Gastroesophageal sphincter (tissue), 4 donors: ENCODE measurements around the gene GARIN5B. TPM values are rescaled to one million over a fixed set of nuclear protein-coding genes. Genes with fewer than 3 reads are reported as not detected.

Source experiments
- ATAC-seq: fragments of 150-250 bp; one replicate; pipeline ENCODE4 v1.9.1; 2016; ENCODE audit warnings: mild to moderate bottlenecking, moderate library complexity
- H3K27ac ChIP-seq, 4 donors: fragments of 200-600 bp; sonication (generic) in 3 of 4; 1 replicate in 3 of 4; 2 replicates in 1 of 4; pipeline ENCODE4 v1.5.1; 2016 to 2019
- H3K27me3 ChIP-seq: fragments of 200-600 bp; sonication (generic); one replicate; pipeline ENCODE4 v1.5.1; 2019
- H3K36me3 ChIP-seq, 2 donors: fragments of 200-600 bp; sonication (generic); one replicate each; pipeline ENCODE4 v1.5.1; 2019; ENCODE audit warnings: control low read depth in 1 of 2
- H3K4me1 ChIP-seq, 3 donors: fragments of 200-600 bp; sonication (generic); 1 replicate in 2 of 3; 2 replicates in 1 of 3; pipeline ENCODE4 v1.5.1; 2016 to 2019; ENCODE audit warnings: control low read depth in 2 of 3
- H3K4me3 ChIP-seq, 2 donors: fragments of 200-600 bp; sonication (generic); one replicate each; pipeline ENCODE4 v1.5.1; 2019; ENCODE audit warnings: mild to moderate bottlenecking in 1 of 2, moderate library complexity in 1 of 2
- H3K9me3 ChIP-seq, 3 donors: fragments of 200-600 bp; sonication (generic); one replicate each; pipeline ENCODE4 v1.5.1; 2017 to 2019; ENCODE audit warnings: control low read depth in 2 of 3
- EP300 ChIP-seq: sonication (generic); formaldehyde crosslinking; IDR thresholded peaks from one replicate; pipeline ENCODE4 v1.6.1; 2017; ENCODE audit warnings: antibody characterized with exemption, mild to moderate bottlenecking
- POLR2A ChIP-seq, 2 donors: fragments of 450-650 bp; IDR thresholded peaks; one replicate each; pipeline ENCODE4 v1.6.1; 2017; ENCODE audit warnings: antibody characterized with exemption in 2 of 2, mild to moderate bottlenecking in 2 of 2, moderate library complexity in 1 of 2
- POLR2AphosphoS5 ChIP-seq: sonication (generic); formaldehyde crosslinking; IDR thresholded peaks from one replicate; pipeline ENCODE4 v1.6.1; 2017; ENCODE audit warnings: antibody characterized with exemption
- WGBS, 2 donors: methylation state at CpG; one replicate each; pipeline ENCODE4 v1.1.5; 2018; ENCODE audit warnings: low coverage in 1 of 2; 5-methylcytosine and 5-hydroxymethylcytosine counted together
- total RNA-seq, 4 donors: library from RNA; depleted of rRNA; stranded (reverse); fragments of >200 nt; gene quantifications; one replicate each; pipeline ENCODE4 v1.1.0, GENCODE V29; 2016
- TF ChIP-seq, protein P1 (sequence below), 4 experiments: fragments of 200-600 bp in 2 of 4; fragments of 450-650 bp in 2 of 4; sonication (generic) in 1 of 4; IDR thresholded peaks; one replicate each; pipeline ENCODE4 v1.5.1; 2017 to 2019; ENCODE audit warnings: antibody characterized with exemption in 4 of 4, mild to moderate bottlenecking in 2 of 4, moderate library complexity in 2 of 4

Gene GARIN5B
- total RNA-seq, 4 donors from 2014 or later = not detected

DNA sequence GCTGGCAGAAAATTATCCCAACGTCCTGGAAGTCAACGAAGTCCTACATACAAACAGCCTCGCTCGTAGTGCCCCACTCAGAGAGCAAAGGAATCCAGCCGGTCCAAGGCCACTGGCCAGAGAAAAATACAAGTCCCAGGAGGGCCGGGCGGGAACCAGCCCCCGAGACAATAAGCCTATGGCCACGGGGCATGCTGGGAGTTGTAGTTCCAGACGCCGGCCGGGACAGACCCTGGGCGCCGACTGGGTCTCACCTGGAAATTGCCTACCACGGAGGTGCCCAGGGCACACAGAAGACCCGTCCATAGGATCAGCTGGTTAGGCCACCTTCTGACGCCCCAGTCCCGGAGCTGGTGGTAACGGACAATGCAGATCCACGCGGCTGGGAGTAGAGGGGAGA lies 43.3 kb downstream of the GARIN5B start:
- H3K4me1 ChIP-seq = peaks cover 0 to 5% (median 0%) of the 10 kb centered on the region in 3 donors
- peaks cover 38% of the 10 kb centered on the region for H3K27me3 ChIP-seq
- no peak overlapping the region for H3K4me3 ChIP-seq
- H3K9me3 ChIP-seq = no peaks in the 10 kb centered on the region
- ATAC-seq = no peak
- H3K27ac ChIP-seq = no peak overlapping the region
- no peaks in the 10 kb centered on the region for H3K36me3 ChIP-seq
- TF ChIP-seq EP300 = no peak
- TF ChIP-seq POLR2A (IDR thresholded peaks at IDR 0.05) = no peak
- TF ChIP-seq POLR2AphosphoS5 = no peak
- TF ChIP-seq, protein P1, sequence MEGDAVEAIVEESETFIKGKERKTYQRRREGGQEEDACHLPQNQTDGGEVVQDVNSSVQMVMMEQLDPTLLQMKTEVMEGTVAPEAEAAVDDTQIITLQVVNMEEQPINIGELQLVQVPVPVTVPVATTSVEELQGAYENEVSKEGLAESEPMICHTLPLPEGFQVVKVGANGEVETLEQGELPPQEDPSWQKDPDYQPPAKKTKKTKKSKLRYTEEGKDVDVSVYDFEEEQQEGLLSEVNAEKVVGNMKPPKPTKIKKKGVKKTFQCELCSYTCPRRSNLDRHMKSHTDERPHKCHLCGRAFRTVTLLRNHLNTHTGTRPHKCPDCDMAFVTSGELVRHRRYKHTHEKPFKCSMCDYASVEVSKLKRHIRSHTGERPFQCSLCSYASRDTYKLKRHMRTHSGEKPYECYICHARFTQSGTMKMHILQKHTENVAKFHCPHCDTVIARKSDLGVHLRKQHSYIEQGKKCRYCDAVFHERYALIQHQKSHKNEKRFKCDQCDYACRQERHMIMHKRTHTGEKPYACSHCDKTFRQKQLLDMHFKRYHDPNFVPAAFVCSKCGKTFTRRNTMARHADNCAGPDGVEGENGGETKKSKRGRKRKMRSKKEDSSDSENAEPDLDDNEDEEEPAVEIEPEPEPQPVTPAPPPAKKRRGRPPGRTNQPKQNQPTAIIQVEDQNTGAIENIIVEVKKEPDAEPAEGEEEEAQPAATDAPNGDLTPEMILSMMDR (IDR thresholded peaks at IDR 0.05) = no peak
- WGBS, 2 donors = 23% methylated on average over 10 of the region's 21 CpGs; no CpG with 5 or more reads in 1 of the 2 donors

DNA sequence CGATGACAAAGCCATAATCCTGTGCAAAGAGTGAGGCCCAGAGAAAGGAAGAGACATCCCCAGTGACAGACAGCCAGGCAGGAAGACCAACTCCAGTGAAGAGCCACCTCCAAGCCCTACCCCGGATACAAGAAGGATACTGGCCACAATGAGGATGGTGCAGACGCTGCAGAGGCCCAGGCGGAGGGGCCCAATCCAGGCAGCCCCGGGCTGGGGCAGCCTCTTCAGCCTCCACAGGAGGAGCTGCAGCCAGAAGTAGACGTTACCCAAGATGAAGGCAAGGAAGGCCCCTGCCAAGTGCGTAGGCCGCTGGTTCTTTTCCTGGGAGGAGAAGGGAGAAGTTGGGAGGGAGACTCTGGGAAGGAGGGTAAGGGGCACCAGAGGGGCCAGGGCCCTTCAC lies 46.4 kb downstream of the GARIN5B start:
- 73% methylated on average over 6 of the region's 8 CpGs; no CpG with 5 or more reads in 1 of the 2 donors for WGBS, 2 donors
- Histone ChIP-seq H3K9me3 (no peaks in the 10 kb centered on the region), H3K4me3 (no peak overlapping the region), H3K27me3 (peaks cover 36% of the 10 kb centered on the region), H3K36me3 (no peaks in the 10 kb centered on the region), H3K4me1 (peaks cover 0 to 5% (median 0%) of the 10 kb centered on the region in 3 donors), H3K27ac (no peak overlapping the region)
- ATAC-seq = no peak
- TF ChIP-seq, protein P1 (IDR thresholded peaks at IDR 0.05) = no peak

DNA sequence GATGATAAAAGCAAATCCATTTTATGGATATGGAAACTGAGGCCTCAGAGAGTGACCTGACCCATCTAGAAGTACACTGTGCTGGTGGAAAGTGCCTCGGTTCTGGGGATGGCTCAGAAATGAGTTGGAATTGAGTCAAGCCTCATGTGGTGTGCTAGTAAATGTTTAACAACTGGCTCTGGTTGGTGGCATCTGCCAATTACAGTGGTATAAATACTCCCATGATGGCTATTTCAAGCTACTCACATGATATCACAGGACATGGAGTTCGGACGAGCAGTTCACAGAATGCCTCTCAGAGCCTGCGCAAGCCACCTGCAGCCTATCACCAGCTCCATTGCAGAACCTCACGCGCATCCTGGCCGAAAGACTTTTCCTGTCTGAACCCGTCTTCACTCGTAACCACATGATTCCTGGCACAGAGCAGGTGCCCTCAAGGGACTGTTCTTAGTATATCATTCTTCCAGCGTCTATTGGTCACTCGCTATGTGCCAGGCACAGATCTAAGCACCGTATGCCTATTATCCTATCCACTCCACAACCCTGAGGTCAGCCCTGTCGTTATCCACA lies 47.0 kb downstream of the GARIN5B start:
- TF ChIP-seq EP300 (no peak), POLR2A (IDR thresholded peaks at IDR 0.05) (no peak), POLR2AphosphoS5 (no peak)
- TF ChIP-seq, protein P1 (IDR thresholded peaks at IDR 0.05) = no peak
- H3K27ac ChIP-seq = no peak overlapping the region
- 78 to 83% methylated on average over 6 to 11 of the region's 13 CpGs for WGBS, 2 donors
- no peaks in the 10 kb centered on the region for H3K9me3 ChIP-seq
- ATAC-seq = no peak
- H3K27me3 ChIP-seq = peaks cover 30% of the 10 kb centered on the region
- H3K36me3 ChIP-seq = no peaks in the 10 kb centered on the region
- H3K4me3 ChIP-seq = no peak overlapping the region
- H3K4me1 ChIP-seq = peaks cover 0 to 5% (median 0%) of the 10 kb centered on the region in 3 donors

DNA sequence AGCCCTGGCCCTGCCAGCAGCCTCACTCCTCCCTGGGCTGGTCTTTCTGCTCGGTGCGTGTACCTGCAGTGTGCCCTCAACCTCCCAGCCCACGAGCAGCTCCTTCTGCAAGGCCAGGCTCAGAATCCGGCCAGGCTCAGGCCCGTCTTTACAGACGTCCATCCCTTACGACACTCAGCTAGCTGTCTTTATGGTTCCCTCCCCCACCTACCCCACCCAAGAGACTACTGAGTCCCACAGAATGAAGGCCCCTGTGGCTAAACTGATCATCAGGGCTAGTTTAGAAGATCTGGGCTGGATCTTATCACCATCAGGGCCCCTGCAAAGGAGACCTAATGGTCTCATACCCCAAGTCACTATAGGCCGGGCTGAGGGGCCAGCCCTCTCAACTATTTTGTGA lies 48.7 kb downstream of the GARIN5B start:
- Histone ChIP-seq H3K36me3 (peaks cover 0 to 16% of the 10 kb centered on the region in 2 donors), H3K4me3 (no peak overlapping the region), H3K27ac (no peak overlapping the region), H3K9me3 (no peaks in the 10 kb centered on the region), H3K4me1 (no peaks in the 10 kb centered on the region), H3K27me3 (peaks cover 17% of the 10 kb centered on the region)
- TF ChIP-seq, protein P1 (IDR thresholded peaks at IDR 0.05) = no peak
- TF ChIP-seq EP300 (no peak), POLR2A (IDR thresholded peaks at IDR 0.05) (no peak), POLR2AphosphoS5 (no peak)
- WGBS, 2 donors = 71% methylated on average over 7 of the region's 8 CpGs; no CpG with 5 or more reads in 1 of the 2 donors
- ATAC-seq = no peak
